Chondrocyte (in vitro differentiated cells): ENCODE data around the gene TMEM119. TPM values are rescaled to one million over a fixed set of nuclear protein-coding genes. Genes with fewer than 3 reads are reported as not detected.

Experiments
- DNase-seq: peaks from one replicate; pipeline ENCODE4 v3.0.0; 2021; ENCODE audit warnings: mixed read lengths, low spot score
- H3K27ac Mint-ChIP-seq: one replicate; pipeline ENCODE4 v1.8.0; 2021; ENCODE audit warnings: mild to moderate bottlenecking, moderate library complexity, mixed read lengths; ENCODE audit not compliant: unreplicated experiment
- H3K27me3 Mint-ChIP-seq: 2 replicates; pipeline ENCODE4 v1.8.0; 2021; ENCODE audit warnings: low read depth, mixed read lengths
- H3K36me3 Mint-ChIP-seq: 2 replicates; pipeline ENCODE4 v1.8.0; 2021; ENCODE audit warnings: low read depth, mixed read lengths
- H3K4me1 Mint-ChIP-seq: 2 replicates; pipeline ENCODE4 v1.8.0; 2021; ENCODE audit warnings: low read depth, mild to moderate bottlenecking, mixed read lengths
- H3K4me3 Mint-ChIP-seq: one replicate; pipeline ENCODE4 v1.8.0; 2021; ENCODE audit warnings: mild to moderate bottlenecking, moderate library complexity, mixed read lengths; ENCODE audit not compliant: unreplicated experiment
- H3K9me3 Mint-ChIP-seq: 2 replicates; pipeline ENCODE4 v1.8.0; 2021; ENCODE audit warnings: low read depth, mixed read lengths
- CTCF ChIP-seq: fragments of 200-600 bp; sonication (generic); IDR thresholded peaks from 2 replicates; pipeline ENCODE4 v1.5.0; 2021; ENCODE audit warnings: antibody characterized with exemption, mild to moderate bottlenecking, moderate library complexity
- total RNA-seq: library from RNA; stranded (reverse); gene quantifications from 3 replicates; pipeline ENCODE4 v1.2.1, GENCODE V29; 2021

TMEM119 gene
- total RNA-seq, 1 donor from 2014 or later: 48.3 TPM

- Mint-ChIP-seq H3K27ac (peak overlapping the region; percentile 97), H3K27me3 (no peaks in the 10 kb centered on the region), H3K36me3 (peaks cover 24% of the 10 kb centered on the region), H3K4me3 (peak overlapping the region; percentile 100), H3K9me3 (no peaks in the 10 kb centered on the region), H3K4me1 (peaks cover 57% of the 10 kb centered on the region)
- TF ChIP-seq CTCF: peak; percentile 96
- DNase-seq: no peak
Measured at GRCh38 chr12:108563136-108563803, 34.6 kb downstream of the TMEM119 start.

GRCh38 chr12:108562348-108563135, 35.3 kb downstream of the TMEM119 start, which contains the start of gene ISCU:
Gene ISCU (plus strand): TSS chr12:108562596. CDS start chr12:108562623, 27 bp downstream.
- Mint-ChIP-seq H3K27ac (peak within 1 kb of the TSS; percentile 100), H3K27me3 (no peaks in the 10 kb centered on the region), H3K4me1 (peaks cover 62% of the 10 kb centered on the region)

GRCh38 chr12:108561852-108562347, 36.0 kb downstream of the TMEM119 start:
- no peak for TF ChIP-seq CTCF
- Mint-ChIP-seq H3K4me3 (peak overlapping the region; percentile 100), H3K36me3 (peaks cover 15% of the 10 kb centered on the region), H3K27ac (peak overlapping the region; percentile 100), H3K4me1 (peaks cover 63% of the 10 kb centered on the region), H3K27me3 (no peaks in the 10 kb centered on the region), H3K9me3 (no peaks in the 10 kb centered on the region)
- DNase-seq: no peak

More at GRCh38 chr12:108562348-108563135, 35.3 kb downstream of the TMEM119 start, which contains the start of gene ISCU:
- peak; percentile 99 for DNase-seq
- Mint-ChIP-seq H3K9me3 (no peaks in the 10 kb centered on the region), H3K36me3 (peaks cover 22% of the 10 kb centered on the region), H3K4me3 (peak within 1 kb of the TSS; percentile 100)
- TF ChIP-seq CTCF: no peak

- peak; percentile 11 for TF ChIP-seq CTCF
- peak within 1 kb of the TSS; percentile 100 for H3K27ac Mint-ChIP-seq
- peaks cover 12% of the 10 kb centered on the region for H3K36me3 Mint-ChIP-seq
- H3K4me1 Mint-ChIP-seq: peaks cover 68% of the 10 kb centered on the region
- H3K4me3 Mint-ChIP-seq: peak within 1 kb of the TSS; percentile 100
- H3K27me3 Mint-ChIP-seq: no peaks in the 10 kb centered on the region
- H3K9me3 Mint-ChIP-seq: no peaks in the 10 kb centered on the region
- DNase-seq: peak; percentile 93
Measured at GRCh38 chr12:108560752-108561719, 36.8 kb downstream of the TMEM119 start, which contains the start of gene SART3. Gene SART3 (minus strand): TSS chr12:108561173. CDS start chr12:108561154, 19 bp downstream.
